KMS-11 (cell line): Measurements from ENCODE around the gene COA1.

Source experiments
- H2AFZ ChIP-seq: fragments of 200-600 bp; sonication (generic); 2 replicates; pipeline ENCODE4 v1.6.1; 2016; ENCODE audit warnings: antibody characterized with exemption, mixed run types, low read depth
- H3K27ac ChIP-seq: fragments of 200-600 bp; sonication (generic); 2 replicates; pipeline ENCODE4 v1.6.1; 2016; ENCODE audit warnings: mild to moderate bottlenecking, mixed run types
- H3K27me3 ChIP-seq: fragments of 200-600 bp; sonication (generic); 2 replicates; pipeline ENCODE4 v1.6.1; 2017; ENCODE audit warnings: mild to moderate bottlenecking, low read depth, mixed run types, moderate library complexity; ENCODE audit not compliant: insufficient read depth
- H3K36me3 ChIP-seq: fragments of 200-600 bp; sonication (generic); 2 replicates; pipeline ENCODE4 v1.6.1; 2017; ENCODE audit warnings: mild to moderate bottlenecking, mixed run types; ENCODE audit not compliant: insufficient read depth
- H3K4me1 ChIP-seq: fragments of 200-600 bp; sonication (generic); 2 replicates; pipeline ENCODE4 v1.6.1; 2016; ENCODE audit warnings: mild to moderate bottlenecking, low read depth, mixed run types; ENCODE audit not compliant: poor library complexity, severe bottlenecking
- H3K4me2 ChIP-seq: fragments of 200-600 bp; sonication (generic); 2 replicates; pipeline ENCODE4 v1.7.0; 2016; ENCODE audit warnings: mild to moderate bottlenecking, mixed run types
- H3K4me3 ChIP-seq: fragments of 200-600 bp; sonication (generic); IDR thresholded peaks from 2 replicates; pipeline ENCODE4 v1.6.1; 2017; ENCODE audit warnings: low read depth, low read length, mixed read lengths; ENCODE audit not compliant: insufficient read depth
- H3K79me2 ChIP-seq: fragments of 200-600 bp; sonication (generic); 2 replicates; pipeline ENCODE4 v1.6.1; 2016; ENCODE audit warnings: low read depth, mixed run types; ENCODE audit not compliant: insufficient read depth
- H3K9ac ChIP-seq: fragments of 200-600 bp; sonication (generic); 2 replicates; pipeline ENCODE4 v1.6.1; 2016; ENCODE audit warnings: mild to moderate bottlenecking, mixed run types
- H4K20me1 ChIP-seq: fragments of 200-600 bp; sonication (generic); 2 replicates; pipeline ENCODE4 v1.6.1; 2016; ENCODE audit warnings: mild to moderate bottlenecking, mixed run types; ENCODE audit not compliant: insufficient read depth
- TF ChIP-seq, protein P1 (sequence below): fragments of 200-600 bp; sonication (generic); conservative IDR thresholded peaks from 2 replicates; pipeline ENCODE4 v1.6.1; 2017; ENCODE audit warnings: low read depth, mild to moderate bottlenecking, antibody characterized with exemption, low read length, moderate library complexity, mixed read lengths

COA1 gene

DNA sequence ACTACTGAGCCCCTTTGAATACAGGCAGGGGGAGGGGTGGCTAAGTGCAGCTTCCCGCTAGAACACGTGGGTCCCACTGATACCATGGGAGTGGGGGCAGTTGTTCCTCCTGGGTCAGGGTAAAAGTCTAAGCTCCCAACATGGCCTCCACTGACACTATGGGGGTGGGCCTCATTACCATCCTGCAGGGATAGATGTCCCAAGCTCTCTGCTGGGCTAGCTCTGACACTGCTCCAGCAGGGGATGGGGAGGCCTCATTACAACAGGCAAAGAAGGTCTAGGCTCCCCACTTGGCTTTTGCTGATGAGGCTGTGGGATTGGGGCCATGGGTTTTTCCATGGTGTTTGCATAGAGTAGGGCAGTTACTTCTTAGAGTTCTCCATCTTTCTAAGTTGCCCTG lies 94.9 kb downstream of the COA1 start:
- TF ChIP-seq, protein P1, sequence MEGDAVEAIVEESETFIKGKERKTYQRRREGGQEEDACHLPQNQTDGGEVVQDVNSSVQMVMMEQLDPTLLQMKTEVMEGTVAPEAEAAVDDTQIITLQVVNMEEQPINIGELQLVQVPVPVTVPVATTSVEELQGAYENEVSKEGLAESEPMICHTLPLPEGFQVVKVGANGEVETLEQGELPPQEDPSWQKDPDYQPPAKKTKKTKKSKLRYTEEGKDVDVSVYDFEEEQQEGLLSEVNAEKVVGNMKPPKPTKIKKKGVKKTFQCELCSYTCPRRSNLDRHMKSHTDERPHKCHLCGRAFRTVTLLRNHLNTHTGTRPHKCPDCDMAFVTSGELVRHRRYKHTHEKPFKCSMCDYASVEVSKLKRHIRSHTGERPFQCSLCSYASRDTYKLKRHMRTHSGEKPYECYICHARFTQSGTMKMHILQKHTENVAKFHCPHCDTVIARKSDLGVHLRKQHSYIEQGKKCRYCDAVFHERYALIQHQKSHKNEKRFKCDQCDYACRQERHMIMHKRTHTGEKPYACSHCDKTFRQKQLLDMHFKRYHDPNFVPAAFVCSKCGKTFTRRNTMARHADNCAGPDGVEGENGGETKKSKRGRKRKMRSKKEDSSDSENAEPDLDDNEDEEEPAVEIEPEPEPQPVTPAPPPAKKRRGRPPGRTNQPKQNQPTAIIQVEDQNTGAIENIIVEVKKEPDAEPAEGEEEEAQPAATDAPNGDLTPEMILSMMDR: no peak
- Histone ChIP-seq H3K9ac (no peak overlapping the region), H3K36me3 (no peaks in the 10 kb centered on the region; the same call in 1 of the 2 replicates), H3K79me2 (no peaks in the 10 kb centered on the region; the same call in 1 of the 2 replicates), H3K4me1 (peaks cover 35% of the 10 kb centered on the region), H3K27ac (no peak overlapping the region), H3K27me3 (no peaks in the 10 kb centered on the region), H3K4me2 (no peak overlapping the region), H2AFZ (no peak overlapping the region), H3K4me3 (no peak overlapping the region), H4K20me1 (no peaks in the 10 kb centered on the region)

DNA sequence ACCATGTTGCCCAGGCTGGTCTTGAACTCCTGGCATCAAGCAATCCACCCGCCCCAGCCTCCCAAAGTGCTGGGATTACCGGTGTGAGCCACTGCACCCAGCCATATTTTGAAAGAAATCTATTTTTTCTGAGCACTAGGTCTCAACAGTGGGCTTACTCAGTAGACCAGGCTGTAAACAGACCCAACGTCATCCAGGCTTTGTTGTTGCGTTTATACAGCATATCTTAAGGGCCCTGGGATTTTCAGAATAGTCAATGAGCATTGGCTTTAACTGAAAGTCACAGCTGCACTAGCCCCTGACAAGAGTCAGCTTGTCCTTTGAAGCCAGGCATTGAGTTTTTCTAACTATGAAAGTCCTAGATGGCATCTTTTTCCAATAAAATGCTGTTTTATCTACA lies 96.6 kb downstream of the COA1 start:
- peaks cover 36% of the 10 kb centered on the region for H3K4me1 ChIP-seq
- TF ChIP-seq, protein P1: no peak
- H3K9ac ChIP-seq: no peak overlapping the region
- H3K4me3 ChIP-seq: no peak overlapping the region
- H3K27me3 ChIP-seq: no peaks in the 10 kb centered on the region
- H3K4me2 ChIP-seq: no peak overlapping the region
- H4K20me1 ChIP-seq: no peaks in the 10 kb centered on the region
- no peaks in the 10 kb centered on the region; the same call in 1 of the 2 replicates for H3K79me2 ChIP-seq
- H2AFZ ChIP-seq: no peak overlapping the region
- no peak overlapping the region for H3K27ac ChIP-seq
- H3K36me3 ChIP-seq: no peaks in the 10 kb centered on the region; the same call in 1 of the 2 replicates

DNA sequence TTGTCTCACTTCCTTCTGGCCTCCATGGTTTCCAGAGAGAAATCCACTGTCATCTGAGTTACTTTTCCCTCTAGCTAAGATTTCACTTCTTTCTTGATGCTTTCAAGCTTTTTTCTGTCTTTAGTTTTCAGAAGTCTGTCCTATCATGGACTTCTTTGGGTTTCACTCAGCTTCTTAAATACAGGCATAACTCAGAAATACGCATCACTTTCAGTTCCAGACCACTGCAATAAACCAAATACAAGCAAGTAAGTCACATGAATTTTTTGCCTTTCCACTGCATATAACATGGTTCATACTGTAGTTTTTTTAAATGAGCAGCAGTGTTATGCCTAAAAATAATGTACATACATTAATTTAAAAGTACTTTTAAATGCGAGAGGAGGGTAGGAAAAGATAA lies 97.8 kb downstream of the COA1 start:
- TF ChIP-seq, protein P1: no peak
- no peak overlapping the region for H3K9ac ChIP-seq
- peak overlapping the region; percentile 21; the same call in 1 of the 2 replicates for H3K27ac ChIP-seq
- peaks cover 36% of the 10 kb centered on the region for H3K4me1 ChIP-seq
- H2AFZ ChIP-seq: no peak overlapping the region
- H3K27me3 ChIP-seq: no peaks in the 10 kb centered on the region
- H3K36me3 ChIP-seq: peaks cover 3% of the 10 kb centered on the region; the same call in 1 of the 2 replicates
- no peak overlapping the region for H3K4me3 ChIP-seq
- no peak overlapping the region for H3K4me2 ChIP-seq
- peaks cover 6% of the 10 kb centered on the region; the same call in 1 of the 2 replicates for H4K20me1 ChIP-seq
- H3K79me2 ChIP-seq: peaks cover 4% of the 10 kb centered on the region; the same call in 1 of the 2 replicates

DNA sequence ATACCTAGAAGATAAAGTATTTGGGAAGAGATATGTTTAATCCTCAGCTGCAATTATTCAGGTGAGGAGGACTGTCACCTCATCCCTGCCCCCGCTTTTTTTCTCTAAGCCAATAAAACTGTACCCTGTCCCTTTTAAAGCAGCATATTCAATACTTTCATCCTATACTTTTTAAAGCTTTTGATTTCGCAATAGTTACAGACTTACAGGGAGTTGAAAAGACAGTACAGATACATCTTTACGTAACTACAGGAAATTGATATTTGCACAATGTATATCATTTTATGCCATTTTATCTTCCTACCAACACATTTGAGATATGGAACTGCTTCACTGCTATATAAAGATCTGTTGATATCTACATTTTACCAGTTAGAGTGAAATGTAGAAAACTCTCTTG lies 98.8 kb downstream of the COA1 start:
- Histone ChIP-seq H3K27ac (no peak overlapping the region), H4K20me1 (peaks cover 11% of the 10 kb centered on the region), H3K36me3 (peaks cover 6% of the 10 kb centered on the region; the same call in 1 of the 2 replicates), H3K9ac (no peak overlapping the region), H3K4me1 (peaks cover 41% of the 10 kb centered on the region), H3K27me3 (no peaks in the 10 kb centered on the region), H3K4me2 (no peak overlapping the region), H3K79me2 (peaks cover 13% of the 10 kb centered on the region; the same call in 1 of the 2 replicates), H3K4me3 (no peak overlapping the region), H2AFZ (no peak overlapping the region)
- TF ChIP-seq, protein P1: no peak
